ENCODE measurements around the gene HAP1. TPM values are rescaled to one million over a fixed set of nuclear protein-coding genes. Genes with fewer than 3 reads are reported as not detected.
A peak's percentile ranks its signal among the peaks of the same experiment; 100 is the strongest.

Gene HAP1
- total RNA-seq, 1 experiment from 2014 or later, result 1.2 TPM

DNA sequence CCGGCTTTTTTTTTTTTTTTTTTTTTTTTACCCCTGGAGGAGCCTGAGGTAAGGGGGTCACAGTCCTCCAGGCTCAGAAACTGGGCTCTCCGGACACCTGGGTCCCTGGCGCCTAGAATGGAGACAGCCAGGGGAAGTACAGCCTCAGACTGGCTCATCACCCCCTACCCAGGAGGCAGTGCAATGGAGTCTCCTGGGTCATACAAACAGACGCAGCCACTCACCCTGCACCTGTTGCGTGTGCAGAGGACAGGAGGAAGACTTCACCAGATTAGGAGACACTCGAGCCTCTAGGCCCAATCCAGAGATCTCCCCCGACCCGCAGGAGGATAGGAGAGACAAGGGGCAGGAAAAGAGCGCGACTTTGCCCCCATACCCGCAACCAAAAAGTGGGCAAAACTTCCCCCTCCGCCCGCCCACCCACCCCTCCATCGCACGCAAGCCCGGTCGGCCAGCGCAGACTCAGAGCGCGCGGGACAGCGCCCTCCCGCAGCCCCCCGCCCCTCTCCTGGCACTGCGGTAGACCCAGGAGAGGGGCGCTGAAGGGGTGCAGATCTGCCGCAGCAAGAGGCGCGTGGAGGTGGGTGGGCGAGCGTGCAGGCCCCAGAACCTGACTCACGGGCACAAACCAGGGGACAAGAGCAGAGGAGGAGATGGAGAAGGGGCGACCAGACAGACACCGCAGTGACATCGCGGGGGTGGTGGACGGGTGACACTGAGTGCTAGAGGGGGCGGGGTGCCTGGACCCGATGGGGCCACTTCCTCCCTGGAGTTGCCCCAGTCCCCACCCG is 900 bp downstream of the HAP1 start:
- intact Hi-C loops (cut with micrococcal nuclease; ENCODE audit: unreplicated experiment), result loop anchor here (1.0 kb wide), 1 partner anchor 69 kb away; no protein-coding TSS in a partner anchor
- CTCF ChIA-PET, result interaction anchor here (0.6 to 0.7 kb wide), 2 partner anchors 61 to 1155 kb away, joined by 4 to 6 read pairs; no protein-coding TSS in a partner anchor
- BruUV-seq (replicated peaks), result no TSS peak

DNA sequence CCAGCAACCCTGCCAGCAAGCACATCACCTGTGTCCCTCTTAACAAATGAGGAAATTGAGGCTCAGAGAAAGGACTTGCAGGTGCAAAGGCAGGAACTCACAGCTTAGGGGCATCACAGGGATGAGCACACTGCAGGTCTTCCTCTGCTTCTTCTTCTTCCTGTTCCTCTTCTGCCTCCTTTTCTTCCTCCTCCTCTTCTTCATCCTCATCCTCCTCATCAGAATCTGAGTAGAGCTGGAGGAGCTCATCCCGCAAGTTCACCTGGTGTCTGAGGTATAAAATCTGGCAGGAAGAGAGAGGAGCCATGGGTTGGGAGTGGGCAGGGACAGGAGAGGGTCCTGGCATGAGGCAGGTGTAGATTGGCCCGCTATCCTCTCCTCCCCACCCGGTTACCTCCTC is 2.6 kb downstream of the HAP1 start:
- BruUV-seq (replicated peaks), result no TSS peak
- CTCF ChIA-PET, result interaction anchor here (1.3 kb wide), 1 partner anchor 16 kb away, joined by 4 read pairs; no protein-coding TSS in a partner anchor
- intact Hi-C loops (cut with micrococcal nuclease; ENCODE audit: unreplicated experiment), result no loop called here
- TF ChIP-seq, protein P1, sequence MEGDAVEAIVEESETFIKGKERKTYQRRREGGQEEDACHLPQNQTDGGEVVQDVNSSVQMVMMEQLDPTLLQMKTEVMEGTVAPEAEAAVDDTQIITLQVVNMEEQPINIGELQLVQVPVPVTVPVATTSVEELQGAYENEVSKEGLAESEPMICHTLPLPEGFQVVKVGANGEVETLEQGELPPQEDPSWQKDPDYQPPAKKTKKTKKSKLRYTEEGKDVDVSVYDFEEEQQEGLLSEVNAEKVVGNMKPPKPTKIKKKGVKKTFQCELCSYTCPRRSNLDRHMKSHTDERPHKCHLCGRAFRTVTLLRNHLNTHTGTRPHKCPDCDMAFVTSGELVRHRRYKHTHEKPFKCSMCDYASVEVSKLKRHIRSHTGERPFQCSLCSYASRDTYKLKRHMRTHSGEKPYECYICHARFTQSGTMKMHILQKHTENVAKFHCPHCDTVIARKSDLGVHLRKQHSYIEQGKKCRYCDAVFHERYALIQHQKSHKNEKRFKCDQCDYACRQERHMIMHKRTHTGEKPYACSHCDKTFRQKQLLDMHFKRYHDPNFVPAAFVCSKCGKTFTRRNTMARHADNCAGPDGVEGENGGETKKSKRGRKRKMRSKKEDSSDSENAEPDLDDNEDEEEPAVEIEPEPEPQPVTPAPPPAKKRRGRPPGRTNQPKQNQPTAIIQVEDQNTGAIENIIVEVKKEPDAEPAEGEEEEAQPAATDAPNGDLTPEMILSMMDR (IDR thresholded peaks at IDR 0.05; ENCODE audit: unreplicated experiment), result no peak
- Mint-ChIP-seq H3K27me3 (ENCODE audit: unreplicated experiment) (peaks cover 71% of the 10 kb centered on the region), H3K36me3 (ENCODE audit: insufficient read depth, unreplicated experiment) (peaks cover 18% of the 10 kb centered on the region), H3K9me3 (ENCODE audit: low read depth, unreplicated experiment) (no peaks in the 10 kb centered on the region), H3K4me1 (ENCODE audit: low read depth, unreplicated experiment) (no peaks in the 10 kb centered on the region), H3K4me3 (ENCODE audit: low read depth, unreplicated experiment) (no peak overlapping the region), H3K27ac (ENCODE audit: unreplicated experiment) (no peak overlapping the region)
- DNase-seq, result no peak

More for the DNA sequence above, 900 bp downstream of the HAP1 start:
- TF ChIP-seq, protein P1 (IDR thresholded peaks at IDR 0.05; ENCODE audit: unreplicated experiment), result no peak
- Mint-ChIP-seq H3K36me3 (ENCODE audit: insufficient read depth, unreplicated experiment) (peaks cover 18% of the 10 kb centered on the region), H3K9me3 (ENCODE audit: low read depth, unreplicated experiment) (no peaks in the 10 kb centered on the region), H3K4me3 (ENCODE audit: low read depth, unreplicated experiment) (peak overlapping the region; percentile 73), H3K27me3 (ENCODE audit: unreplicated experiment) (peaks cover 83% of the 10 kb centered on the region), H3K27ac (ENCODE audit: unreplicated experiment) (no peak overlapping the region), H3K4me1 (ENCODE audit: low read depth, unreplicated experiment) (peaks cover 10% of the 10 kb centered on the region)
- no peak for DNase-seq

DNA sequence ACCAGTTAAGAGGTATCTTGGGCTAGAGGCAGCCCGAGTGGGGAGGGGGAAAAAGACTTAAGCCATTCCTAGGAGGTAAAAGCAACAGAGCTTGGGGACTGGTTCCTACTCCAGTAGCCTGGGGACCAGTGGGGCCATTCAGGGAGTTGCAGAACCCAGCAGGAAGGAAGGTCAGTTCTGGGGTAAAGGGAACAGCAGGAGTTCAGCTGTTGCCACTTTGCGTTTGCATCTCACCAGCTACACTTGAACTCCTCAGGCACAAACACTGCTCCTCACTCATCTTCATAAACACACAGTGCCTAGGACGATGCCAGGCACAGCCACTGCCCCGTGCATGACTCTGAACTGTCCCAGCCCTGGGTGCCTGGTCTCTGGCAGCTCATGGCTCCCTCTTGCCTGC is 4.0 kb downstream of the HAP1 start:
- Mint-ChIP-seq H3K27me3 (ENCODE audit: unreplicated experiment) (peaks cover 59% of the 10 kb centered on the region), H3K4me1 (ENCODE audit: low read depth, unreplicated experiment) (no peaks in the 10 kb centered on the region), H3K36me3 (ENCODE audit: insufficient read depth, unreplicated experiment) (peaks cover 18% of the 10 kb centered on the region), H3K4me3 (ENCODE audit: low read depth, unreplicated experiment) (no peak overlapping the region), H3K9me3 (ENCODE audit: low read depth, unreplicated experiment) (no peaks in the 10 kb centered on the region), H3K27ac (ENCODE audit: unreplicated experiment) (no peak overlapping the region)
- TF ChIP-seq, protein P1 (IDR thresholded peaks at IDR 0.05; ENCODE audit: unreplicated experiment), result no peak
- BruUV-seq (replicated peaks), result no TSS peak
- no peak for DNase-seq
- intact Hi-C loops (cut with micrococcal nuclease; ENCODE audit: unreplicated experiment), result no loop called here
- CTCF ChIA-PET, result interaction anchor here (1.0 to 1.3 kb wide), 2 partner anchors 14 to 81 kb away, joined by 3 to 4 read pairs; partner anchors contain the start of gene P3H4

DNA sequence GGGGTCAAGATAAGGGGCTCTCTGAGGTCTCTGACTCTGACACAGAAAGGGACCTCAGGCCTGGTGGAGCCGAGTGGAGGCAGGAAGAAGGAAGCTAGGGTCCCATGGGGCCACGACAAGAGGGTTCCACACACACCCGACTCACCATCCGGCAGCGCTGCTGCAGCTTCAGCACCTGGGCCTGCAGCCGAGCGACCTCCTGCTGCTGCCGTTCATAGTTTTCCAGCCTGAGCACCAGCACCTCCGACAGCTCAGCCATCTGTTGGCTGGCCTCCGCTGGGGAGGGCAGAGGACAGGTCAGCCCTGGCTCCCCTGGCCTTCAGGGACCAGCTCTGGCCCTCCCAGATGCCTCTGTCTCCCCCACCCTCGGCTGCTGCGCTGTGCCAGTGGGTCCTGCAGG is 6.4 kb downstream of the HAP1 start:
- TF ChIP-seq, protein P1 (IDR thresholded peaks at IDR 0.05; ENCODE audit: unreplicated experiment), result no peak
- peaks cover 6% of the 10 kb centered on the region for H3K36me3 Mint-ChIP-seq (ENCODE audit: insufficient read depth, unreplicated experiment)
- CTCF ChIA-PET, result interaction anchor here (0.6 to 0.9 kb wide), 2 partner anchors 24 to 134 kb away, joined by 3 to 4 read pairs; no protein-coding TSS in a partner anchor
- peaks cover 48% of the 10 kb centered on the region for H3K27me3 Mint-ChIP-seq (ENCODE audit: unreplicated experiment)
- intact Hi-C loops (cut with micrococcal nuclease; ENCODE audit: unreplicated experiment), result no loop called here
- H3K9me3 Mint-ChIP-seq (ENCODE audit: low read depth, unreplicated experiment), result no peaks in the 10 kb centered on the region
- BruUV-seq (replicated peaks), result no TSS peak
- H3K4me1 Mint-ChIP-seq (ENCODE audit: low read depth, unreplicated experiment), result no peaks in the 10 kb centered on the region
- H3K4me3 Mint-ChIP-seq (ENCODE audit: low read depth, unreplicated experiment), result no peak overlapping the region
- H3K27ac Mint-ChIP-seq (ENCODE audit: unreplicated experiment), result no peak overlapping the region
- DNase-seq, result no peak
